AG04449 (cell line): ENCODE results near the gene NFE2L3.
"Not testable (repeated sequence)": the region's sequence is repeated elsewhere in the genome, so short reads cannot be mapped to it uniquely, and the experiment has no call there.

ENCODE experiments used
- CTCF ChIA-PET: fragments of 350-600 bp; formaldehyde crosslinking; extraction: SDS; loops from one replicate; lab custom pipeline; 2021; ENCODE audit warnings: antibody characterized with exemption; lab: Yijun Ruan, JAX
- POLR2A ChIA-PET: fragments of 400-600, 350-600 bp; formaldehyde crosslinking; extraction: SDS; loops from one replicate; lab custom pipeline; 2020; ENCODE audit warnings: antibody characterized with exemption, inconsistent platforms; lab: Yijun Ruan, JAX
- DNase-seq: peaks from one replicate; pipeline ENCODE4 v3.0.0-alpha.2; 2010; ENCODE audit warnings: low read depth, low spot score
- H3K4me3 ChIP-seq: 2 replicates; pipeline ENCODE4 v1.5.1; 2011; ENCODE audit warnings: low read depth, mild to moderate bottlenecking, control low read depth, low read length
- TF ChIP-seq, protein P1 (sequence below): IDR thresholded peaks from one replicate; pipeline ENCODE4 v1.5.1; 2011; ENCODE audit warnings: mild to moderate bottlenecking, moderate library complexity, low read length, control low read depth, inconsistent platforms; ENCODE audit not compliant: insufficient read depth; ENCODE audit errors: missing control alignments

NFE2L3 gene

DNA sequence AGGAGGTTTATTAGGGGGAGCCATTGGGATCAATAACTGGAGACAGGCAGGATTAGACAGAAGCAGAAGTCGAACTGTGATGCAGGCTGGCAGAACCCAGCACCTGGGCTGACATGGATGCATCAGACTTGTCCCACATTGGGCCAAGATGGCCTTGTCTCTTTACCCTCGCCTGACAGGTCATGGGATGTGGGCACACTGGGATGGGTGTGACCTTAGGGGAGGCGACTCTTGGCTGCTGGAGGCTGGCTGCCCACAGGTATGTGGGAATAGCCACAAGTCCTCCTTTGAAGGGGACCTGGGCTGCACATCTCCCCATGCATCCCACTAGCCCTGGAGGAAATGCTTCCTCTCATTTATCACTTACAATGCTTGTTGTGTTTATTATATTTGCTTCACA lies 17.3 kb downstream of the NFE2L3 start:
- DNase-seq = no peak
- H3K4me3 ChIP-seq = no peak overlapping the region
- TF ChIP-seq, protein P1, sequence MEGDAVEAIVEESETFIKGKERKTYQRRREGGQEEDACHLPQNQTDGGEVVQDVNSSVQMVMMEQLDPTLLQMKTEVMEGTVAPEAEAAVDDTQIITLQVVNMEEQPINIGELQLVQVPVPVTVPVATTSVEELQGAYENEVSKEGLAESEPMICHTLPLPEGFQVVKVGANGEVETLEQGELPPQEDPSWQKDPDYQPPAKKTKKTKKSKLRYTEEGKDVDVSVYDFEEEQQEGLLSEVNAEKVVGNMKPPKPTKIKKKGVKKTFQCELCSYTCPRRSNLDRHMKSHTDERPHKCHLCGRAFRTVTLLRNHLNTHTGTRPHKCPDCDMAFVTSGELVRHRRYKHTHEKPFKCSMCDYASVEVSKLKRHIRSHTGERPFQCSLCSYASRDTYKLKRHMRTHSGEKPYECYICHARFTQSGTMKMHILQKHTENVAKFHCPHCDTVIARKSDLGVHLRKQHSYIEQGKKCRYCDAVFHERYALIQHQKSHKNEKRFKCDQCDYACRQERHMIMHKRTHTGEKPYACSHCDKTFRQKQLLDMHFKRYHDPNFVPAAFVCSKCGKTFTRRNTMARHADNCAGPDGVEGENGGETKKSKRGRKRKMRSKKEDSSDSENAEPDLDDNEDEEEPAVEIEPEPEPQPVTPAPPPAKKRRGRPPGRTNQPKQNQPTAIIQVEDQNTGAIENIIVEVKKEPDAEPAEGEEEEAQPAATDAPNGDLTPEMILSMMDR = no peak
- ChIA-PET POLR2A (no interaction called here), CTCF (no interaction called here)

DNA sequence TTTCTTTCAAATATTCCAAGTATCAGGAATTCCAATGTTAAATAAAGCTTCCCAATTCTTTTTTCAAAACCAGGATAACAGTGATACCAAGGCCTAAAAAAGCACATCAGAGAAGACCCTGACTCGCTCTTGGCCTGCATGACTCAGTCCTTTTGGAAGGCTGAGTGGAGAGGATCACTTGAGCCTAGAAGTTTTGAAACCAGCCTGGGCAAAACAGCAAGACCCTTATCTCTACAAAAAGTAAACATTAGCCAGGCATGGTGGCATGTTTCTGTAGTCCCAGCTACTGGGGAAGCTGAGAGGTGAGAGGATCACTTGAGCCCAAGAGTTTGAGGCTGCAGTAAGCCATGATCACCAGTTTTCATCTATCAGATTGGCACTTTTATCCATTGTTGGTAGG lies 18.7 kb downstream of the NFE2L3 start:
- CTCF ChIA-PET = no interaction called here
- no peak overlapping the region for H3K4me3 ChIP-seq
- POLR2A ChIA-PET = no interaction called here
- TF ChIP-seq, protein P1 = no peak
- DNase-seq = no peak

DNA sequence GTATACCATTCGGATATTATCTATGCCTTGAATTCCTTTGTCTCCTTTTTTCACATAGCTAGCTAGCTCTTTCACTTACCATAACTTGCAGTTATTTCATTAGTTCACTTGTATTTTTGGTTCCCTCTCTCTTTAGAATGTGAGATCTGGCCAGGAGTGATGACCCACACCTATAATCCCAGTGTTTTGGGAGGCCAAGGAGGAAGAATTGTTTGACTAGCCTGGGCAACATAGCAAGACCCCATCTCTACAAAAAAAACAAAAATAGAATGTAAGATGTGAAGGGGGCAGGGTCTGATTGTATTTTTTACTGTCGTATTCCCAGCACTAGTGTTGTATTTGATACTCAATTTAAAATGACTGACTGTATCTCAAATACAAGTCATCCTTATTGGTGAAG lies 19.6 kb downstream of the NFE2L3 start:
- CTCF ChIA-PET = interaction anchor here (0.7 to 1.2 kb wide), 3 partner anchors 10 to 83 kb away, joined by 3 to 5 read pairs (median 3); no protein-coding TSS in a partner anchor
- POLR2A ChIA-PET = interaction anchor here (1.2 kb wide), 1 partner anchor 10 kb away, joined by 5 read pairs; no protein-coding TSS in a partner anchor
- H3K4me3 ChIP-seq = no peak overlapping the region
- TF ChIP-seq, protein P1 = no peak
- DNase-seq = no peak

DNA sequence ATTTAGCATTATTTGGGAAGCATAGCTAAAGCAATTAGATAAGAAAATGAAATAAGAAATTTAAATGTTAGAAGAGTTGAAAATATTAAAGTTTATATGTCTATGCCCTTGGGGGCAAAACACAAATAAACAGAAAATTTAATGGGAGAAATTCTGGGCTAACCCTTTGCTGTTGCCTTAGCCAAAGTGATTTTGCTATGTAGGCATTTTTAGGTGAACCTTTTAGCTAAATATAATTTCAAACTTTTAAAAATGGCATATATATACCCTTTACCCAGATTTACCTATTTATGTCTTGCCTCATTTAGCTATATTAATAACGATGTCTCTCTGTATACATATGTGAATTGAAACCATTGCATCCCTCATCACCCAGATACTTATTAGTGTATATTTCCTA lies 20.1 kb downstream of the NFE2L3 start:
- DNase-seq = no peak
- TF ChIP-seq, protein P1 = no peak
- ChIA-PET POLR2A (interaction anchor here (1.2 kb wide), 1 partner anchor 9 kb away, joined by 5 read pairs; no protein-coding TSS in a partner anchor), CTCF (interaction anchor here (0.7 to 1.2 kb wide), 4 partner anchors 9 to 84 kb away, joined by 3 to 5 read pairs (median 3); no protein-coding TSS in a partner anchor)
- no peak overlapping the region for H3K4me3 ChIP-seq

DNA sequence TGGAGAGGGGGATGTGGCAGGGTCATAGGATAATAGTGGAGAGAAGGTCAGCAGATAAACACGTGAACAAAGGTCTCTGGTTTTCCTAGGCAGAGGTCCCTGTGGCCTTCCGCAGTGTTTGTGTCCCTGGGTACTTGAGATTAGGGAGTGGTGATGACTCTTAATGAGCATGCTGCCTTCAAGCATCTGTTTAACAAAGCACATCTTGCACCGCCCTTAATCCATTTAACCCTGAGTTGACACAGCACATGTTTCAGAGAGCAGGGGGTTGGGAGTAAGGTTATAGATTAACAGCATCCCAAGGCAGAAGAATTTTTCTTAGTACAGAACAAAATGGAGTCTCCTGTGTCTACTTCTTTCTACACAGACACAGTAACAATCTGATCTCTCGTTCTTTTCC lies 23.9 kb downstream of the NFE2L3 start:
- POLR2A ChIA-PET, CTCF ChIA-PET, DNase-seq, H3K4me3 ChIP-seq: not testable (repeated sequence)

DNA sequence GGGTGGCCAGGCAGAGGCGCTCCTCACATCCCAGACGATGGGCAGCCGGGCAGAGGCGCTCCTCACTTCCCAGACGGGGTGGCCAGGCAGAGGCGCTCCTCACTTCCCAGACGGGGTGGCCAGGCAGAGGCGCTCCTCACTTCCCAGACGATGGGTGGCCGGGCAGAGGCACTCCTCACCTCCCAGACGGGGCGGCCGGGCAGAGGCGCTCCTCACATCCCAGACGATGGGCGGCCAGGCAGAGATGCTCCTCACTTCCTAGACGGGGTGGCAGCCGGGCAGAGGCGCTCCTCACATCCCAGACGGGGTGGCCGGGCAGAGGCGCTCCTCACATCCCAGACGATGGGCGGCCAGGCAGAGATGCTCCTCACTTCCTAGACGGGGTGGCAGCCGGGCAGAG lies 24.7 kb downstream of the NFE2L3 start:
- DNase-seq, H3K4me3 ChIP-seq, POLR2A ChIA-PET, CTCF ChIA-PET: not testable (repeated sequence)

DNA sequence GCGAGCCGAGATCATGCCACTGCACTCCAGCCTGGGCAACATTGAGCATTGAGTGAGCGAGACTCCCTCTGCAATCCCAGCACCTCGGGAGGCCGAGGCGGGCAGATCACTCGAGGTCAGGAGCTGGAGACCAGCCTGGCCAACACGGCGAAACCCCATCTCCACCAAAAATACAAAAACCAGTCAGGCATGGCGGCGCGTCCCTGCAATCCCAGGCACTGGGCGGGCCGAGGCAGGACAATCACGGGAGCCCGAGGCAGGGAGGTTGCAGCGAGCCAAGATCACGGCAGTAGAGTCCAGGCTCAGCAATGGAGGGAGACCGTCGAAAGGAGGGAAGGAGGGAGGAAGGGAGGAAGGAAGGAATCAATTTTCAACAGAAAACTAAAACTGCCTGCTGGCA lies 25.3 kb downstream of the NFE2L3 start:
- H3K4me3 ChIP-seq, DNase-seq, POLR2A ChIA-PET, CTCF ChIA-PET: not testable (repeated sequence)

DNA sequence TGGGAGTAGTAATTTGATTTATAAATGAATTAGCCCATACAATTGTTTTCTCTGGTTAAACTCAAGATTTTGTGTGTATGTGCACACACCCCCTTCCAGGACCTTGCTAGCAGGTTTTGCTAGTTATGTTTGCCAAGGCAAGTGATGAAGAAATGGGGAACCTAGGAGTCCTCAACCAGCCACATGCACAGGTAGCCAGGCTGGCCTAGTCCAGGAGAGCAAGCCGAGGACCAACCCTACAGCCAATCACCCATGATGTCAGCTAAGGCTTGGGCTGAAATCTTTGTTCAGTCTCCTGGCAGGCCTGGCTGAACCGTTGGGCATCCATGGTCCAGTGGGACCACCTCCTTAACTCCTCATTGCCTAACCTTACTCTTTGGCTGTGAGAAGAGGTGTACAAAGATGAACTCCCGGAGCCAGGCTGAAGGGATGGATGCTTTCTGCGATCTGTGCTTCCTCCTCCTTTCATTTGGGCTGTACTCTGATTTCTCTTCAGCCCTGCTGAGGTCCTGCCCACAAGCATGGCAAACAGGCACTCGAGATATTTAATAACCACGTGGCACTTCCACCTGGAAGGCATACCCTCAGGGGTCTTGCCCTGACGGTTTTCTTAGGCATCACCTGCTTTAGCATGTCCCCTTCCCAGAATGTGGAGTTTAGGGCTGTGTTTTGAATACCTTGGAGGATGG lies 26.4 kb downstream of the NFE2L3 start:
- no peak for DNase-seq
- TF ChIP-seq, protein P1 = no peak
- ChIA-PET CTCF (no interaction called here), POLR2A (interaction anchor here (0.8 to 1.7 kb wide), 3 partner anchors 15 to 23 kb away, joined by 3 to 9 read pairs (median 4); partner anchors contain the start of gene CBX3)
- H3K4me3 ChIP-seq = no peak overlapping the region
